Left lung (tissue), 10 donors: ENCODE data around the gene MYBPH. TPM values are rescaled to one million over a fixed set of nuclear protein-coding genes. Genes with fewer than 3 reads are reported as not detected.

ENCODE experiments used
- ATAC-seq: fragments of 200-7000 bp; cut with Tn5 transposase; one replicate; pipeline ENCODE4 v1.9.1; 2020; ENCODE audit warnings: moderate library complexity
- DNase-seq, 4 donors: peaks; one replicate each; pipeline ENCODE4 v3.0.0-alpha.2; 2013 to 2020
- H3K27ac ChIP-seq, 2 donors: fragments of 200-600 bp; sonication (generic) in 1 of 2; one replicate each; pipeline versions ENCODE4 v1.5.0 to v1.8.0; 2020 to 2021
- H3K27me3 ChIP-seq, 2 donors: fragments of 200-600 bp; sonication (generic) in 1 of 2; one replicate each; pipeline versions ENCODE4 v1.5.0 to v1.8.0; 2020 to 2021
- H3K36me3 ChIP-seq, 2 donors: fragments of 200-600 bp; sonication (generic) in 1 of 2; one replicate each; pipeline versions ENCODE4 v1.5.0 to v1.8.0; 2020 to 2021
- H3K4me1 ChIP-seq, 2 donors: fragments of 200-600 bp; one replicate each; pipeline ENCODE4 v1.8.0; 2021
- H3K4me3 ChIP-seq, 2 donors: fragments of 200-600 bp; sonication (generic) in 1 of 2; one replicate each; pipeline versions ENCODE4 v1.5.0 to v1.8.0; 2020 to 2021; ENCODE audit warnings: mild to moderate bottlenecking in 1 of 2
- H3K9me3 ChIP-seq, 2 donors: fragments of 200-600 bp; sonication (generic) in 1 of 2; one replicate each; pipeline versions ENCODE4 v1.5.0 to v1.8.0; 2020 to 2021
- CTCF ChIP-seq, 2 donors: fragments of 200-600 bp; sonication (generic) in 1 of 2; IDR thresholded peaks; one replicate each; pipeline versions ENCODE4 v1.5.0 to v1.8.0; 2021; ENCODE audit warnings: antibody characterized with exemption in 2 of 2
- intact Hi-C, 2 donors: fragments of 100-400 bp; cut with DNase I; formaldehyde crosslinking; loops; one replicate each; pipeline versions ENCODE4 v1.11.2 to v1.14.2; 2022
- polyA plus RNA-seq, 6 donors: library from polyadenylated mRNA; unstranded; fragments of 120-200 nt; gene quantifications; one replicate each; pipeline ENCODE4 v1.2.1, GENCODE V29; 2013; ENCODE audit not compliant: insufficient read length in 6 of 6
- total RNA-seq, 2 donors: library from RNA; stranded (reverse); fragmentation: NEBNext Ultra II Directional; extraction: Animal tissue kit (Norgen Biotek cat#: 25700); gene quantifications; one replicate each; pipeline ENCODE4 v1.2.1, GENCODE V29; 2021
- donor health status: DM: no; HTN: yes; CAD: no.
- donor health status: DM: no; HTN: no; CAD: no.

MYBPH gene
- total and polyA plus RNA-seq, 8 donors = 0.07 to 1.3 (median 0.34) TPM; not detected in 4

GRCh38 chr1:203124546-203125317 lies 50.9 kb downstream of the MYBPH start:
- no peak overlapping the region for H3K4me3 ChIP-seq
- no peaks in the 10 kb centered on the region for H3K36me3 ChIP-seq
- ATAC-seq (no peak), DNase-seq (no peak)
- no peaks in the 10 kb centered on the region for H3K9me3 ChIP-seq
- intact Hi-C loops = no loop called here
- H3K27ac ChIP-seq = no peak overlapping the region
- peaks cover 26 to 35% of the 10 kb centered on the region in 2 donors for H3K4me1 ChIP-seq
- no peak for TF ChIP-seq CTCF (IDR thresholded peaks at IDR 0.05)
- peaks cover 0 to 96% of the 10 kb centered on the region in 2 donors for H3K27me3 ChIP-seq

GRCh38 chr1:203124011-203124410 lies 51.6 kb downstream of the MYBPH start:
- no peak for TF ChIP-seq CTCF (IDR thresholded peaks at IDR 0.05)
- intact Hi-C loops = no loop called here
- no peak overlapping the region for H3K4me3 ChIP-seq
- ATAC-seq (no peak), DNase-seq (no peak)
- no peak overlapping the region for H3K27ac ChIP-seq
- H3K4me1 ChIP-seq = peaks cover 18 to 28% of the 10 kb centered on the region in 2 donors
- H3K27me3 ChIP-seq = peaks cover 0 to 100% of the 10 kb centered on the region in 2 donors
- no peaks in the 10 kb centered on the region for H3K9me3 ChIP-seq
- H3K36me3 ChIP-seq = no peaks in the 10 kb centered on the region

GRCh38 chr1:203122159-203122558 lies 53.5 kb downstream of the MYBPH start:
- Histone ChIP-seq H3K4me3 (no peak overlapping the region), H3K27ac (no peak overlapping the region), H3K4me1 (peaks cover 6 to 17% of the 10 kb centered on the region in 2 donors), H3K9me3 (no peaks in the 10 kb centered on the region), H3K36me3 (no peaks in the 10 kb centered on the region), H3K27me3 (peaks cover 0 to 100% of the 10 kb centered on the region in 2 donors)
- intact Hi-C loops = no loop called here
- DNase-seq (no peak), ATAC-seq (no peak)
- no peak for TF ChIP-seq CTCF (IDR thresholded peaks at IDR 0.05)

GRCh38 chr1:203121186-203122015 lies 54.2 kb downstream of the MYBPH start:
- Histone ChIP-seq H3K36me3 (no peaks in the 10 kb centered on the region), H3K9me3 (no peaks in the 10 kb centered on the region), H3K27ac (no peak overlapping the region), H3K27me3 (peaks cover 0 to 100% of the 10 kb centered on the region in 2 donors), H3K4me3 (no peak overlapping the region), H3K4me1 (peaks cover under 1 to 11% of the 10 kb centered on the region in 2 donors)
- TF ChIP-seq CTCF (IDR thresholded peaks at IDR 0.05) = no peak
- intact Hi-C loops = no loop called here
- DNase-seq (no peak), ATAC-seq (no peak)
